ENCODE data around the gene CAMK1D. TPM values are rescaled to one million over a fixed set of nuclear protein-coding genes. Genes with fewer than 3 reads are reported as not detected.

CAMK1D gene
- total RNA-seq, 4 donors from 2014 or later = 5.6 to 23.9 (median 7.4) TPM

DNA sequence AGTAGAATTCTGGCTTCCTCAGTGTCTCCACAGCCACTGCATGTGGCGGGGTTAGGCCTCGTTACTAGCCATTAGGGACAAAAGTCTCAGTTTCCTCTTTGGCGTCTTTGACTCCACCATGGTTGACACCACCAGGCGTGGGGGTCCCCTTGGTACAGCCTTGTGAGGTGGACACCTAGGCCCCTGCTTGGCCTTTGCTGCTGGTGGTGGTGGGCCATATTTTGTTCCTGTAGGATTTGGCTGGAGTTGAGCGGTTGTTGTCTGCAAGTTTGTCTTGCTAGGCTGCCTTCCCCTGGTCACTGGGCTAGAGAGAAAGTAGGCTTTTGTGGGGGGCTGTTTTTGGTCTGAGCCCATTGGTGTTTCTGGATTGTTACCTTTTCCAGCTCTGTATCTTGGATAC lies 272.7 kb downstream of the CAMK1D start:
- no peak for DNase-seq
- Histone ChIP-seq H3K36me3 (no peaks in the 10 kb centered on the region), H3K9me3 (no peaks in the 10 kb centered on the region), H3K27me3 (no peaks in the 10 kb centered on the region), H3K4me1 (no peaks in the 10 kb centered on the region), H3K4me3 (no peak overlapping the region), H3K27ac (no peak overlapping the region)
- TF ChIP-seq POLR2A (IDR thresholded peaks at IDR 0.05) = no peak
- TF ChIP-seq, protein P1, sequence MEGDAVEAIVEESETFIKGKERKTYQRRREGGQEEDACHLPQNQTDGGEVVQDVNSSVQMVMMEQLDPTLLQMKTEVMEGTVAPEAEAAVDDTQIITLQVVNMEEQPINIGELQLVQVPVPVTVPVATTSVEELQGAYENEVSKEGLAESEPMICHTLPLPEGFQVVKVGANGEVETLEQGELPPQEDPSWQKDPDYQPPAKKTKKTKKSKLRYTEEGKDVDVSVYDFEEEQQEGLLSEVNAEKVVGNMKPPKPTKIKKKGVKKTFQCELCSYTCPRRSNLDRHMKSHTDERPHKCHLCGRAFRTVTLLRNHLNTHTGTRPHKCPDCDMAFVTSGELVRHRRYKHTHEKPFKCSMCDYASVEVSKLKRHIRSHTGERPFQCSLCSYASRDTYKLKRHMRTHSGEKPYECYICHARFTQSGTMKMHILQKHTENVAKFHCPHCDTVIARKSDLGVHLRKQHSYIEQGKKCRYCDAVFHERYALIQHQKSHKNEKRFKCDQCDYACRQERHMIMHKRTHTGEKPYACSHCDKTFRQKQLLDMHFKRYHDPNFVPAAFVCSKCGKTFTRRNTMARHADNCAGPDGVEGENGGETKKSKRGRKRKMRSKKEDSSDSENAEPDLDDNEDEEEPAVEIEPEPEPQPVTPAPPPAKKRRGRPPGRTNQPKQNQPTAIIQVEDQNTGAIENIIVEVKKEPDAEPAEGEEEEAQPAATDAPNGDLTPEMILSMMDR (IDR thresholded peaks at IDR 0.05) = no peak

DNA sequence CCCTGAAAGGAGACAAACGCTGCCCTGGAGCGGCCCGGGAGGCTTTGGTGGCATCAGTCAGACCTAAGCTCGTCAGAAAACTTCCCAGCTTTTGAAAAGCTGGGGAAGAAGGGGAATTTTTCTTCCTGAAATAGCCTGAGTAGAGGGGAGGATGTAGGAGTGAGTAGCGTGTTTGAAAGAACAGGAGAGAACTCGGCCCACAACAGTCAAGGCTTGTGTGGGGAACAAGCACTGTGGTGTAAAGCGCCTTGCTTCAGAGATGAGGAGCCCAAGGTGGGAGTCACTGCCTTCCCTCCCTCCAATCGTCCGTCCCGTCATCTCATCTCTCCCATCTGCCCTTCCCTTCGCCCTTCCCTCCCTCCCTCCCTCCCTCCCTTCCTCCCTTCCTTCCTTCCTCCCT lies 273.3 kb downstream of the CAMK1D start:
- H3K4me3 ChIP-seq = no peak overlapping the region
- H3K9me3 ChIP-seq = no peaks in the 10 kb centered on the region
- no peaks in the 10 kb centered on the region for H3K27me3 ChIP-seq
- H3K36me3 ChIP-seq = no peaks in the 10 kb centered on the region
- H3K27ac ChIP-seq = no peak overlapping the region
- TF ChIP-seq, protein P1 (IDR thresholded peaks at IDR 0.05) = no peak
- no peak for TF ChIP-seq POLR2A (IDR thresholded peaks at IDR 0.05)
- DNase-seq = no peak
- no peaks in the 10 kb centered on the region for H3K4me1 ChIP-seq

DNA sequence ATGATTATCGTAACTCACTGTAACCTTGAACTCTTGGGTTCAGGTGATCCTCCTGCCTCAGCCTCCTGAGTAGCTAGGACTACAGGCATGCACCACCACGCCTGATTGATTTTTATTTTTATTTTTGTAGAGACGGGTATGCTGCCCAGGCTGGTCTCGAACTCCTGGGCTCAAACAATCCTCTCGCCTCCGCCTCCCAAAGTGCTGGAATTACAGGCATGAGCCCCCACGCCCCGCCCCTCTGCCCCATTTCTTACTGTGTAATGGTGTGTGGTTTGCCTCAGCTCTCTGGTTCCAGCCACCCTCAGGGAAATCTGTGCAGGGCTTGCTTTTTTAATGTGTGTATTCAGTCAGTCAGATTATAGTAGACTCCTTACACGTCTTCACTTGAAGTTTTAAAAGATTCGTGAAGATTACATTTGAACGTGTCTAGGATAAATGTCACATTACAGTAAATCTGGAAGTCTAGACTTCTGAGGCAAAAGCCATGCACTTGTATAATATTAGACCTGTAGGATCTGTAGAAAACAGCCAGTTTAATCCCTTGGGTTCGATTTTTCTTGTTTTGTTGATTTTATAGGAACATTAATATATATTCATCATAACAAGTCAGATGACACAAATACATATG lies 276.2 kb downstream of the CAMK1D start:
- Histone ChIP-seq H3K27me3 (no peaks in the 10 kb centered on the region), H3K27ac (no peak overlapping the region), H3K4me3 (no peak overlapping the region), H3K9me3 (no peaks in the 10 kb centered on the region), H3K4me1 (peaks cover 0 to 6% (median 0%) of the 10 kb centered on the region in 4 donors), H3K36me3 (no peaks in the 10 kb centered on the region)
- TF ChIP-seq POLR2A (IDR thresholded peaks at IDR 0.05) = no peak
- TF ChIP-seq, protein P1 (IDR thresholded peaks at IDR 0.05) = no peak
- no peak for DNase-seq

DNA sequence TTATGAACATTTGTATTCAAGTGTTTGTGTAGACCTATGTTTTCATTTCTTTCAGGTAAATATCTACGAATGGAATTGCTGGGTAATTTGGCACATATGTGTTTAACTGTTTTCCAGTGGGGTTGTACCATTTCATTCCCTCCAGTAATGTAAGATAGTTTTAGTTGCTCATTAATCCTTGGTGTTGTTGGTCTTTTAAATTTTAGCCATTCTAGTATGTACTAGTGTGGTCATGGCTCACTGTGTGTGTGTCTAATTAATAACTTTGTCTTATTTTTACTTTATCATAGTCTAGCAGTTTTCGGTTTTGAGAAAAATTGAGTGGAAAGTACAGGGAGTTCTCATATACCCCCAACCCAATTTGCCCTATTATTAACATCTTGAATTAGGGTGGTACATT lies 278.8 kb downstream of the CAMK1D start:
- Histone ChIP-seq H3K27ac (no peak overlapping the region), H3K4me1 (peaks cover 0 to 6% (median 0%) of the 10 kb centered on the region in 4 donors), H3K36me3 (no peaks in the 10 kb centered on the region), H3K4me3 (no peak overlapping the region), H3K9me3 (no peaks in the 10 kb centered on the region), H3K27me3 (no peaks in the 10 kb centered on the region)
- no peak for DNase-seq
- TF ChIP-seq POLR2A (IDR thresholded peaks at IDR 0.05) = no peak
- TF ChIP-seq, protein P1 (IDR thresholded peaks at IDR 0.05) = no peak

DNA sequence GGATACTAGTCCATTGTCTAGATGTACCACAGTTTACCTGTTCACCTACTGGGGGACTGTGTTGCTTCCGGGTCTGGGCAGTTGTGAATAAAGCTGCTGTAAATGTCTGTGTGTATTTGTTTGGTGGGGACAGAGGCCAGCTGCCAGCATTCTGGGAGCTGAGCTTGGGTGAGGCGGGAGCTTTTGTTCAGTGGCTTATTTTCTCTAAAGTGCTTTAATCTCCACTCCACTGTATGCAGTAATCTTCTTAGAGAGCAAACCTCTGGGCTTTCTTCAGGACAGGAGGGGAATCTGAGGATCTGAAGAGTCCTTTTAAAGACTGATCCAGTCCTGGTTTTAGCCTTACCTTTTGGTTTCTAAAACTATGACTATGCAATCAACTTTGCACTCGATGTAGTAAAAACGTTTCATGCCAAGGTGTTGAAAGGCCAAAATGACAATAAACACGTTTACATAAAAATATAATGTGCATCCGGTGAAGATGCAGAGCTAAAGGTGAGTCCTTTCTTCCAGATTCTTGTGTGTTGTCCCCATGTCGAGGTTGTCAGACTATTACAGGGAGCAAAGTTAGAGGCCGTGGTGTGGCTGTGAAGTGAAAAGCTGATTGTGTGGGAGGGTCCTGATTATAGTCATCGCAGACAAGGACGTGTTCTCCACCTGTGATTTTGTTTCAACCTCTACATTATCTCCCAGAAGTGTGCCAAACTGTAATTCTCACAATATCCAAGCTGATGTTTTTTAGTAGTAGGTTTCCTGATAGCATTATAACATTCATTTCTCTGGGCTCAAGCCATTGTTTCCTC lies 279.8 kb downstream of the CAMK1D start:
- no peaks in the 10 kb centered on the region for H3K36me3 ChIP-seq
- no peak for TF ChIP-seq POLR2A (IDR thresholded peaks at IDR 0.05)
- TF ChIP-seq, protein P1 (IDR thresholded peaks at IDR 0.05) = no peak
- DNase-seq = no peak
- H3K27ac ChIP-seq = peak overlapping the region in 1 of 4 donors; percentile 14
- H3K4me3 ChIP-seq = no peak overlapping the region
- H3K27me3 ChIP-seq = no peaks in the 10 kb centered on the region
- peaks cover 0 to 6% (median 0%) of the 10 kb centered on the region in 4 donors for H3K4me1 ChIP-seq
- H3K9me3 ChIP-seq = no peaks in the 10 kb centered on the region
